ENCODE data around the gene FHOD1. TPM values are rescaled to one million over a fixed set of nuclear protein-coding genes. Genes with fewer than 3 reads are reported as not detected.

FHOD1 gene
- total and polyA plus RNA-seq, 2 of the 4 experiments (the other 2 are of a cell fraction), result 13.8 to 64.0 TPM

- TF ChIP-seq CHD1 (IDR thresholded peaks at IDR 0.05; ENCODE audit: low read depth, low read length), result no peak
Observed at GRCh38 chr16:67283826-67284555, 36.7 kb upstream of the FHOD1 start (continued).

GRCh38 chr16:67283039-67283825, 36.0 kb upstream of the FHOD1 start:
- H3K27me3 ChIP-seq (ENCODE audit: control insufficient read depth, insufficient read depth, low read length), result no peaks in the 10 kb centered on the region
- no peaks in the 10 kb centered on the region for H4K20me1 ChIP-seq (ENCODE audit: insufficient read depth, low read length)
- H3K23ac ChIP-seq (ENCODE audit: low read depth, low read length), result no peak overlapping the region
- no peak overlapping the region for H3K27ac ChIP-seq (ENCODE audit: insufficient read depth, low read length)
- H4K91ac ChIP-seq (ENCODE audit: insufficient read depth, low read depth, low read length), result peak overlapping the region; percentile 5; the same call in 1 of the 2 replicates
- in situ Hi-C loops (cut with MboI; ENCODE audit: low sequenced_read_pairs), result no loop called here
- H2AK9ac ChIP-seq (replicated peaks; ENCODE audit: low read depth, low read length, poor library complexity), result peak overlapping the region; percentile 2
- peaks cover 15% of the 10 kb centered on the region for H3K9me1 ChIP-seq (ENCODE audit: insufficient read depth, low read length)
- no peak overlapping the region for H2BK5ac ChIP-seq (ENCODE audit: low read depth, low read length, poor library complexity, severe bottlenecking)
- H2AFZ ChIP-seq (replicated peaks; ENCODE audit: low read length, poor library complexity), result peak overlapping the region; percentile 52
- no peak overlapping the region for H3K56ac ChIP-seq (ENCODE audit: extremely low read depth, insufficient read depth, low read length)
- H4K8ac ChIP-seq (ENCODE audit: low read depth in 2 of 2, low read length in 2 of 2), result no peak overlapping the region; a peak in 1 of 4 replicates
- H3K18ac ChIP-seq (ENCODE audit: low read depth, low read length), result no peak overlapping the region
- 95% methylated on average over 4 of the region's 7 CpGs; no CpG with 5 or more reads in 1 of the 2 experiments for WGBS, 2 experiments (ENCODE audit: extremely low coverage in 2 of 2, insufficient read length in 1 of 2)
- BruUV-seq (replicated peaks), result no TSS peak
- H2BK15ac ChIP-seq (ENCODE audit: low read depth, low read length), result no peak overlapping the region
- TF ChIP-seq RCOR1 (IDR thresholded peaks at IDR 0.05; ENCODE audit: insufficient replicate concordance, low read length), result no peak
- peak; percentile 70 for TF ChIP-seq CEBPB (IDR thresholded peaks at IDR 0.05; ENCODE audit: low read depth, low read length)
- H3K4me1 ChIP-seq (ENCODE audit: control insufficient read depth, insufficient read depth, low read length), result peaks cover 11% of the 10 kb centered on the region
- H3K4ac ChIP-seq (ENCODE audit: low read depth, low read length), result peak overlapping the region; percentile 40; the same call in 1 of the 2 replicates
- H3K4me2 ChIP-seq (ENCODE audit: low read depth, low read length), result no peak overlapping the region
- H3K9ac ChIP-seq (ENCODE audit: low read depth, low read length), result no peak overlapping the region
- H2AK5ac ChIP-seq (ENCODE audit: low read depth, low read length), result peak overlapping the region; percentile 48; the same call in 1 of the 2 replicates
- no peak overlapping the region for H2BK120ac ChIP-seq (ENCODE audit: low read depth, low read length)
- no peak overlapping the region for H4K5ac ChIP-seq (ENCODE audit: low read depth, low read length)
- H3K14ac ChIP-seq (replicated peaks; ENCODE audit: low read depth, low read length), result no peak overlapping the region
- H2BK20ac ChIP-seq (ENCODE audit: low read depth, low read length), result no peak overlapping the region
- intact Hi-C loops (cut with micrococcal nuclease), result no loop called here
- CTCF ChIA-PET, result interaction anchor here (1.4 kb wide), 1 partner anchor 22 kb away, joined by 5 read pairs; no protein-coding TSS in a partner anchor
- H3K9me3 ChIP-seq (ENCODE audit: control insufficient read depth, insufficient read depth, low read length), result no peaks in the 10 kb centered on the region
- no peak overlapping the region for H3K4me3 ChIP-seq (ENCODE audit: insufficient read depth, low read depth, low read length)
- ATAC-seq (ENCODE audit: low read depth), result no peak
- dilution Hi-C loops (cut with HindIII; ENCODE audit: low sequenced_read_pairs, unreplicated experiment), result no loop called here
- H3K79me1 ChIP-seq (ENCODE audit: low read depth in 1 of 2, low read length in 2 of 2), result peaks cover 0 to 16% of the 10 kb centered on the region in 2 experiments; a peak in 3 of 4 replicates
- POLR2A ChIA-PET (ENCODE audit: unreplicated experiment), result no interaction called here
- H3K36me3 ChIP-seq (ENCODE audit: control insufficient read depth, insufficient read depth, low read length), result no peaks in the 10 kb centered on the region
- DNase-seq, result peak; percentile 44
